CD4-positive, alpha-beta memory T cell (primary cell): Measurements from ENCODE around the gene ACKR2. TPM values are rescaled to one million over a fixed set of nuclear protein-coding genes. Genes with fewer than 3 reads are reported as not detected.
A peak's percentile ranks its signal among the peaks of the same experiment; 100 is the strongest.
"Not testable (repeated sequence)": the region's sequence is repeated elsewhere in the genome, so short reads cannot be mapped to it uniquely, and the experiment has no call there.

ENCODE experiments used
- CTCF ChIA-PET: fragments of 350-600 bp; sonication (Branson Sonifier 250); formaldehyde crosslinking; loops from one replicate; lab custom pipeline; 2021; ENCODE audit warnings: inconsistent platforms; ENCODE audit not compliant: partially characterized antibody; lab: Charles Lee
- POLR2A ChIA-PET: fragments of 350-600 bp; sonication (Branson Sonifier 250); formaldehyde crosslinking; loops from one replicate; lab custom pipeline; 2021; ENCODE audit not compliant: partially characterized antibody; lab: Charles Lee
- DNase-seq, 5 donors: peaks; one replicate each; pipeline versions ENCODE4 v3.0.0 to v3.0.0-alpha.2; 2020 to 2022; ENCODE audit warnings: mixed read lengths in 1 of 5
- H3K27ac ChIP-seq: one replicate; pipeline ENCODE4 v1.7.0; 2013; ENCODE audit warnings: low read depth, low read length
- H3K27me3 ChIP-seq: 2 replicates; pipeline ENCODE4 v1.7.0; 2013; ENCODE audit warnings: mild to moderate bottlenecking, low read length, moderate library complexity; ENCODE audit not compliant: insufficient read depth
- H3K36me3 ChIP-seq: 2 replicates; pipeline ENCODE4 v1.7.0; 2013; ENCODE audit warnings: mild to moderate bottlenecking, low read length, moderate library complexity; ENCODE audit not compliant: insufficient read depth
- H3K4me1 ChIP-seq: 2 replicates; pipeline ENCODE4 v1.7.0; 2013; ENCODE audit warnings: mild to moderate bottlenecking, low read length, moderate library complexity; ENCODE audit not compliant: insufficient read depth
- H3K4me3 ChIP-seq, 2 donors: one replicate each; pipeline ENCODE4 v1.7.0; 2013; ENCODE audit warnings: low read length in 2 of 2, mild to moderate bottlenecking in 1 of 2
- H3K9me3 ChIP-seq, 2 donors: one replicate each; pipeline ENCODE4 v1.7.0; 2013; ENCODE audit warnings: low read length in 2 of 2, control low read depth in 1 of 2; ENCODE audit not compliant: control insufficient read depth in 1 of 2
- H3K27ac Mint-ChIP-seq, 7 donors: one replicate each; pipeline ENCODE4 v1.8.0; 2020 to 2021; ENCODE audit warnings: mixed read lengths in 7 of 7, mild to moderate bottlenecking in 6 of 7, inconsistent platforms in 3 of 7, moderate library complexity in 3 of 7
- H3K27me3 Mint-ChIP-seq, 2 donors: one replicate each; pipeline ENCODE4 v1.8.0; 2020 to 2021; ENCODE audit warnings: mixed read lengths in 2 of 2
- H3K36me3 Mint-ChIP-seq, 2 donors: one replicate each; pipeline ENCODE4 v1.8.0; 2020 to 2021; ENCODE audit warnings: mixed read lengths in 2 of 2, inconsistent platforms in 1 of 2, mild to moderate bottlenecking in 1 of 2
- H3K4me1 Mint-ChIP-seq, 4 donors: one replicate each; pipeline ENCODE4 v1.8.0; 2020 to 2021; ENCODE audit warnings: mixed read lengths in 4 of 4, mild to moderate bottlenecking in 1 of 4
- H3K4me3 Mint-ChIP-seq, 8 donors: one replicate each; pipeline ENCODE4 v1.8.0; 2020 to 2021; ENCODE audit warnings: mixed read lengths in 8 of 8, mild to moderate bottlenecking in 7 of 8, moderate library complexity in 6 of 8, inconsistent platforms in 3 of 8
- H3K9me3 Mint-ChIP-seq, 8 donors: one replicate each; pipeline ENCODE4 v1.8.0; 2020 to 2021; ENCODE audit warnings: mixed read lengths in 8 of 8, mild to moderate bottlenecking in 5 of 8, inconsistent platforms in 3 of 8, moderate library complexity in 1 of 8
- intact Hi-C: fragments of 100-400 bp; cut with micrococcal nuclease; formaldehyde crosslinking; loops from one replicate; pipeline ENCODE4 v1.15.1; 2023
- polyA plus RNA-seq, 2 donors: library from polyadenylated mRNA; unstranded; fragments of 300-500 nt; fragmentation: Illumina TruSeq; gene quantifications; one replicate each; pipeline ENCODE4 v1.2.3, GENCODE V29; 2021
- total RNA-seq, 2 experiments: library from RNA; stranded (reverse); gene quantifications; one replicate each; pipeline ENCODE4 v1.2.3, GENCODE V29; 2021

Gene ACKR2
- total and polyA plus RNA-seq, 4 experiments from 2014 or later: 0.28 to 0.49 TPM; not detected in 2

GRCh38 chr3:42804831-42805132 is 4.5 kb upstream of the ACKR2 start:
- Histone ChIP-seq H3K9me3 (no peaks in the 10 kb centered on the region), H3K36me3 (no peaks in the 10 kb centered on the region), H3K27ac (peak overlapping the region; percentile 81), H3K27me3 (no peaks in the 10 kb centered on the region), H3K4me1 (peaks cover 38% of the 10 kb centered on the region), H3K4me3 (peak overlapping the region; percentile 55 to 88)
- ChIA-PET POLR2A (interaction anchor here (0.6 to 1.2 kb wide), 2 partner anchors 12 to 140 kb away, joined by 3 read pairs; no protein-coding TSS in a partner anchor), CTCF (interaction anchor here (0.8 to 4.8 kb wide), 3 partner anchors 25 to 76 kb away, joined by 3 to 15 read pairs (median 3); no protein-coding TSS in a partner anchor)
- Mint-ChIP-seq H3K27me3 (peaks cover 6 to 7% of the 10 kb centered on the region in 2 donors), H3K27ac (peak overlapping the region; percentile 91 to 99 (median 96)), H3K36me3 (peaks cover 0 to 11% of the 10 kb centered on the region in 2 donors), H3K4me1 (peaks cover 22 to 57% (median 33%) of the 10 kb centered on the region in 4 donors), H3K9me3 (no peaks in the 10 kb centered on the region), H3K4me3 (peak overlapping the region; percentile 94 to 98 (median 96))
- intact Hi-C loops: loop anchor here (1.0 to 2.0 kb wide), 4 partner anchors 27 to 222 kb away; partner anchors contain the start of gene CCDC13
- peak in 1 of 5 donors; percentile 7 for DNase-seq

- intact Hi-C loops: loop anchor here (2.0 kb wide), 1 partner anchor 76 kb away; no protein-coding TSS in a partner anchor
- CTCF ChIA-PET: interaction anchor here (0.8 to 4.8 kb wide), 3 partner anchors 25 to 76 kb away, joined by 3 to 15 read pairs (median 3); no protein-coding TSS in a partner anchor
- Mint-ChIP-seq H3K9me3 (no peaks in the 10 kb centered on the region), H3K27me3 (peaks cover 6 to 8% of the 10 kb centered on the region in 2 donors), H3K4me1 (peaks cover 21 to 55% (median 30%) of the 10 kb centered on the region in 4 donors), H3K4me3 (peak overlapping the region; percentile 94 to 98 (median 96)), H3K27ac (peak overlapping the region in 6 of 7 donors; percentile 21 to 96 (median 92)), H3K36me3 (peaks cover 0 to 10% of the 10 kb centered on the region in 2 donors)
- Histone ChIP-seq H3K27me3 (no peaks in the 10 kb centered on the region), H3K4me1 (peaks cover 36% of the 10 kb centered on the region), H3K27ac (peak overlapping the region; percentile 81), H3K36me3 (no peaks in the 10 kb centered on the region), H3K9me3 (no peaks in the 10 kb centered on the region), H3K4me3 (peak overlapping the region; percentile 55 to 88)
- peak in 1 of 5 donors; percentile 1 for DNase-seq
- POLR2A ChIA-PET: interaction anchor here (0.6 kb wide), 1 partner anchor 139 kb away, joined by 3 read pairs; no protein-coding TSS in a partner anchor
Measured at GRCh38 chr3:42805141-42805821, 4.0 kb upstream of the ACKR2 start.

GRCh38 chr3:42807929-42808328 is 1.3 kb upstream of the ACKR2 start:
- H3K27me3 ChIP-seq: no peaks in the 10 kb centered on the region
- H3K36me3 ChIP-seq: no peaks in the 10 kb centered on the region
- Mint-ChIP-seq H3K9me3 (no peaks in the 10 kb centered on the region), H3K27me3 (peaks cover 6 to 8% of the 10 kb centered on the region in 2 donors), H3K27ac (no peak overlapping the region), H3K4me1 (peaks cover 11 to 30% (median 13%) of the 10 kb centered on the region in 4 donors), H3K36me3 (peaks cover 0 to 7% of the 10 kb centered on the region in 2 donors), H3K4me3 (no peak overlapping the region)
- intact Hi-C loops: no loop called here
- H3K4me1 ChIP-seq: peaks cover 14% of the 10 kb centered on the region
- no peak overlapping the region for H3K27ac ChIP-seq
- no peak for DNase-seq
- ChIA-PET POLR2A (no interaction called here), CTCF (no interaction called here)
- no peaks in the 10 kb centered on the region for H3K9me3 ChIP-seq
- H3K4me3 ChIP-seq: no peak overlapping the region

- POLR2A ChIA-PET, H3K4me3 Mint-ChIP-seq, intact Hi-C loops, H3K36me3 ChIP-seq, H3K27ac Mint-ChIP-seq, CTCF ChIA-PET, H3K27ac ChIP-seq, H3K27me3 Mint-ChIP-seq, DNase-seq, H3K4me1 ChIP-seq, H3K4me3 ChIP-seq, H3K4me1 Mint-ChIP-seq, H3K27me3 ChIP-seq, H3K9me3 Mint-ChIP-seq, H3K36me3 Mint-ChIP-seq, H3K9me3 ChIP-seq: not testable (repeated sequence)
Measured at GRCh38 chr3:42810706-42811105, 1.5 kb downstream of the ACKR2 start.

- H3K36me3 ChIP-seq, H3K27me3 ChIP-seq, H3K4me1 Mint-ChIP-seq, H3K9me3 ChIP-seq, H3K27me3 Mint-ChIP-seq, H3K9me3 Mint-ChIP-seq, H3K36me3 Mint-ChIP-seq, CTCF ChIA-PET, H3K27ac Mint-ChIP-seq, H3K4me1 ChIP-seq, DNase-seq, POLR2A ChIA-PET, H3K27ac ChIP-seq, H3K4me3 Mint-ChIP-seq, H3K4me3 ChIP-seq, intact Hi-C loops: not testable (repeated sequence)
Measured at GRCh38 chr3:42811118-42811883, 2.1 kb downstream of the ACKR2 start.

- DNase-seq: no peak
- no peaks in the 10 kb centered on the region for H3K27me3 ChIP-seq
- H3K4me1 ChIP-seq: no peaks in the 10 kb centered on the region
- H3K9me3 Mint-ChIP-seq: no peaks in the 10 kb centered on the region
- no peak overlapping the region for H3K27ac ChIP-seq
- ChIA-PET POLR2A (no interaction called here), CTCF (interaction anchor here (1.3 kb wide), 1 partner anchor 34 kb away, joined by 4 read pairs; no protein-coding TSS in a partner anchor)
- H3K27ac Mint-ChIP-seq: no peak overlapping the region
- no peak overlapping the region for H3K4me3 Mint-ChIP-seq
- H3K27me3 Mint-ChIP-seq: peaks cover 0 to 6% of the 10 kb centered on the region in 2 donors
- no peaks in the 10 kb centered on the region for H3K4me1 Mint-ChIP-seq
- H3K36me3 ChIP-seq: no peaks in the 10 kb centered on the region
- H3K36me3 Mint-ChIP-seq: no peaks in the 10 kb centered on the region
- intact Hi-C loops: no loop called here
- no peaks in the 10 kb centered on the region for H3K9me3 ChIP-seq
- no peak overlapping the region for H3K4me3 ChIP-seq
Measured at GRCh38 chr3:42814246-42814645, 5.0 kb downstream of the ACKR2 start.

- H3K4me3 Mint-ChIP-seq: no peak overlapping the region
- Histone ChIP-seq H3K27me3 (no peaks in the 10 kb centered on the region), H3K4me3 (no peak overlapping the region), H3K9me3 (no peaks in the 10 kb centered on the region), H3K36me3 (no peaks in the 10 kb centered on the region), H3K4me1 (no peaks in the 10 kb centered on the region), H3K27ac (no peak overlapping the region)
- no peaks in the 10 kb centered on the region for H3K4me1 Mint-ChIP-seq
- intact Hi-C loops: no loop called here
- H3K9me3 Mint-ChIP-seq: no peaks in the 10 kb centered on the region
- ChIA-PET CTCF (interaction anchor here (1.1 to 1.3 kb wide), 2 partner anchors 12 to 35 kb away, joined by 3 to 4 read pairs; no protein-coding TSS in a partner anchor), POLR2A (no interaction called here)
- no peaks in the 10 kb centered on the region for H3K36me3 Mint-ChIP-seq
- no peak overlapping the region for H3K27ac Mint-ChIP-seq
- H3K27me3 Mint-ChIP-seq: peaks cover 0 to 4% of the 10 kb centered on the region in 2 donors
- DNase-seq: no peak
Measured at GRCh38 chr3:42814914-42815507, 5.8 kb downstream of the ACKR2 start.
